Measurements from ENCODE around the gene PLCH2. TPM values are rescaled to one million over a fixed set of nuclear protein-coding genes. Genes with fewer than 3 reads are reported as not detected.

Gene PLCH2
- total and polyA plus RNA-seq, 2 donors (not counting 3 experiments of a cell fraction or from before 2014, with no cell fraction given) = 0.19 to 0.31 TPM

DNA sequence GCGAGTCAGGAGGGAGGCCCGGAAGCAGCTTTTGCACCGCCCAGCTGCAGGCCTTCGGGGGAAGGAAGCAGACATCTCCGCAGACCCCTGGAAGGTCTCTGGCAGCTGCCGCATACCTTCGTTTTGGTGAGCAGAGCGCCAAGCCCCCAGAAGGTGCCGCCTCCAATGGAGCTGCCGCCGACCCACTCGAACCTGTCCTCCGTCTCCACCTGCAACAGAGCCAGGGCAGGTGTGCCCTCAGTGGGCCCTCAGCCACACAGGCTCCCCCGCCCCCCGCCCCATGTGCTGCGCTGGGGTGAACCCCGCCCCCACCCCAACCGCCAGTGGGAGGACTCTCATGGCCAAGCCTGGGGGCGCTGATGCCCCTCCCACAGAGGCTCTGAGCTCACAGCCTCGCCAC, 44.1 kb downstream of the PLCH2 start:
- no peaks in the 10 kb centered on the region for H3K27me3 ChIP-seq (ENCODE audit: control insufficient read depth in 2 of 2, insufficient read depth in 2 of 2, low read length in 2 of 2)
- H3K4me3 ChIP-seq (replicated peaks in 1 of 3; ENCODE audit: insufficient read depth in 1 of 3, low read depth in 1 of 3, low read length in 3 of 3) = no peak overlapping the region
- H3K4me2 ChIP-seq (ENCODE audit: insufficient read depth, low read length) = no peak overlapping the region
- peaks cover 6 to 43% of the 10 kb centered on the region in 2 experiments for H3K36me3 ChIP-seq (ENCODE audit: control insufficient read depth in 2 of 2, extremely low read depth in 1 of 2, insufficient read depth in 2 of 2, low read length in 2 of 2)
- no peak for TF ChIP-seq GATA2 (IDR thresholded peaks at IDR 0.05; ENCODE audit: insufficient read depth, insufficient read length, low read depth, low read length)
- no peak for TF ChIP-seq JUN (IDR thresholded peaks at IDR 0.05; ENCODE audit: borderline replicate concordance, insufficient read depth, insufficient read length, low read depth)
- TF ChIP-seq MAX (IDR thresholded peaks at IDR 0.05; ENCODE audit: insufficient read depth, insufficient read length) = no peak
- TF ChIP-seq, protein P1, sequence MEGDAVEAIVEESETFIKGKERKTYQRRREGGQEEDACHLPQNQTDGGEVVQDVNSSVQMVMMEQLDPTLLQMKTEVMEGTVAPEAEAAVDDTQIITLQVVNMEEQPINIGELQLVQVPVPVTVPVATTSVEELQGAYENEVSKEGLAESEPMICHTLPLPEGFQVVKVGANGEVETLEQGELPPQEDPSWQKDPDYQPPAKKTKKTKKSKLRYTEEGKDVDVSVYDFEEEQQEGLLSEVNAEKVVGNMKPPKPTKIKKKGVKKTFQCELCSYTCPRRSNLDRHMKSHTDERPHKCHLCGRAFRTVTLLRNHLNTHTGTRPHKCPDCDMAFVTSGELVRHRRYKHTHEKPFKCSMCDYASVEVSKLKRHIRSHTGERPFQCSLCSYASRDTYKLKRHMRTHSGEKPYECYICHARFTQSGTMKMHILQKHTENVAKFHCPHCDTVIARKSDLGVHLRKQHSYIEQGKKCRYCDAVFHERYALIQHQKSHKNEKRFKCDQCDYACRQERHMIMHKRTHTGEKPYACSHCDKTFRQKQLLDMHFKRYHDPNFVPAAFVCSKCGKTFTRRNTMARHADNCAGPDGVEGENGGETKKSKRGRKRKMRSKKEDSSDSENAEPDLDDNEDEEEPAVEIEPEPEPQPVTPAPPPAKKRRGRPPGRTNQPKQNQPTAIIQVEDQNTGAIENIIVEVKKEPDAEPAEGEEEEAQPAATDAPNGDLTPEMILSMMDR (IDR thresholded peaks at IDR 0.05; ENCODE audit: extremely low read depth in 1 of 2, insufficient read depth in 1 of 2, low read depth in 1 of 2, low read length in 2 of 2) = no peak
- no peak for TF ChIP-seq FOS (IDR thresholded peaks at IDR 0.05; ENCODE audit: borderline replicate concordance, insufficient read depth, low read length)
- no peak for TF ChIP-seq POLR2AphosphoS5 (IDR thresholded peaks at IDR 0.05; ENCODE audit: insufficient read depth, low read depth, low read length)
- no peak for TF ChIP-seq MYC (IDR thresholded peaks at IDR 0.05; ENCODE audit: low read depth, low read length)
- no peak for TF ChIP-seq EZH2 (IDR thresholded peaks at IDR 0.05; ENCODE audit: borderline replicate concordance, low read depth, low read length, severe bottlenecking)
- TF ChIP-seq POLR2A (IDR thresholded peaks at IDR 0.05; ENCODE audit: low read depth, low read length) = no peak
- H3K4me1 ChIP-seq (ENCODE audit: control insufficient read depth, extremely low read depth, insufficient read depth, low read length) = peaks cover 10% of the 10 kb centered on the region
- CTCF ChIA-PET = no interaction called here
- peaks cover 32% of the 10 kb centered on the region for H3K79me2 ChIP-seq (ENCODE audit: control insufficient read depth, insufficient read depth, low read length)
- POLR2A ChIA-PET = no interaction called here
- H3K9ac ChIP-seq (replicated peaks; ENCODE audit: extremely low read depth, insufficient read depth, low read length) = no peak overlapping the region
- DNase-seq (ENCODE audit: low read depth, low spot score) (no peak), FAIRE-seq (no peak)
- H3K9me3 ChIP-seq (replicated peaks; ENCODE audit: control insufficient read depth, insufficient read depth, low read length) = no peaks in the 10 kb centered on the region
- H3K27ac ChIP-seq (ENCODE audit: insufficient read depth, low read depth, low read length) = no peak overlapping the region
- no TSS peak for BruUV-seq (replicated peaks)
- H3K9me1 ChIP-seq (replicated peaks; ENCODE audit: control insufficient read depth, extremely low read depth, insufficient read depth, low read length) = no peaks in the 10 kb centered on the region
- intact Hi-C loops (cut with micrococcal nuclease) = no loop called here
- dilution Hi-C loops (cut with MboI; ENCODE audit: extremely low pct_ligation_motif_present, low sequenced_read_pairs) = no loop called here
- no peak overlapping the region for H2AFZ ChIP-seq (ENCODE audit: low read depth, low read length)
- no peaks in the 10 kb centered on the region for H4K20me1 ChIP-seq (replicated peaks; ENCODE audit: control insufficient read depth, extremely low read depth, insufficient read depth, low read length)

Measured in endothelial cell of umbilical vein (primary cell).